GM23338 (cell line): Measurements from ENCODE around the gene PRR35.

Source experiments
- CTCF ChIP-seq, 2 experiments: fragments of 200-600 bp in 1 of 2; sonication (generic) in 1 of 2; conservative IDR thresholded peaks; 2 replicates each; pipeline versions ENCODE4 v1.5.1 to v1.6.1; 2016 to 2017; ENCODE audit warnings: antibody characterized with exemption in 2 of 2, low read depth in 2 of 2, mild to moderate bottlenecking in 2 of 2, moderate library complexity in 1 of 2
- REST ChIP-seq: IDR thresholded peaks from one replicate; pipeline ENCODE4 v1.6.1; 2018; ENCODE audit warnings: antibody characterized with exemption; ENCODE audit not compliant: unreplicated experiment

- TF ChIP-seq REST (no peak), CTCF (conservative IDR thresholded peaks at IDR 0.05; ENCODE audit: low read depth in 2 of 2) (no peak)
Measured at GRCh38 chr16:553601-554296, 6.4 kb upstream of the PRR35 start.
